ENCODE measurements around the gene JOSD2. TPM values are rescaled to one million over a fixed set of nuclear protein-coding genes. Genes with fewer than 3 reads are reported as not detected.

Gene JOSD2
- total RNA-seq, 1 experiment from 2014 or later = 5.4 TPM

GRCh38 chr19:50476907-50477238 lies 34.1 kb downstream of the JOSD2 start:
- Histone ChIP-seq H2AK5ac (ENCODE audit: insufficient read length, low read length) (no peak overlapping the region), H4K5ac (ENCODE audit: insufficient read length, low read depth, low read length) (no peak overlapping the region), H3K4me1 (ENCODE audit: insufficient read depth, low read length) (peaks cover 4% of the 10 kb centered on the region; the same call in 1 of the 2 replicates), H3K27me3 (ENCODE audit: insufficient read depth, low read length) (no peaks in the 10 kb centered on the region), H3K18ac (ENCODE audit: insufficient read length, low read depth, low read length) (no peak overlapping the region), H3K9ac (ENCODE audit: extremely low read depth, insufficient read length, low read length) (no peak overlapping the region), H2BK20ac (ENCODE audit: low read depth, low read length, poor library complexity, severe bottlenecking) (no peak overlapping the region), H2BK5ac (ENCODE audit: insufficient read length, low read length) (no peak overlapping the region), H3K23ac (ENCODE audit: insufficient read length, low read depth, low read length) (no peak overlapping the region), H3K56ac (ENCODE audit: insufficient read length, low read depth, low read length) (no peak overlapping the region), H3K27ac (ENCODE audit: insufficient read length, low read depth, low read length) (no peak overlapping the region), H3K79me2 (ENCODE audit: insufficient read depth, low read length) (peaks cover 5% of the 10 kb centered on the region; the same call in 1 of the 2 replicates), H2AFZ (ENCODE audit: low read length) (no peak overlapping the region), H3K23me2 (ENCODE audit: insufficient read length, low read depth, low read length, poor library complexity, severe bottlenecking) (no peaks in the 10 kb centered on the region), H3K4ac (ENCODE audit: low read depth, low read length) (no peak overlapping the region), H4K8ac (replicated peaks; ENCODE audit: insufficient read length, low read depth, low read length) (no peak overlapping the region), H2BK15ac (ENCODE audit: low read depth, low read length) (no peak overlapping the region), H2BK120ac (ENCODE audit: low read depth, low read length, poor library complexity, severe bottlenecking) (no peak overlapping the region), H3T11ph (ENCODE audit: low read length) (no peak overlapping the region), H3K79me1 (ENCODE audit: insufficient read depth, low read depth, low read length, poor library complexity, severe bottlenecking) (peaks cover 9% of the 10 kb centered on the region), H4K91ac (ENCODE audit: insufficient read length, low read depth, low read length) (no peak overlapping the region), H3K14ac (ENCODE audit: insufficient read depth, low read length) (no peak overlapping the region), H3K9me3 (ENCODE audit: control insufficient read depth, low read depth, low read length) (peaks cover 7% of the 10 kb centered on the region), H3K4me2 (ENCODE audit: insufficient read depth, insufficient read length, low read length) (peak overlapping the region; percentile 42), H4K20me1 (ENCODE audit: control insufficient read depth, insufficient read depth, insufficient read length) (no peaks in the 10 kb centered on the region), H2BK12ac (ENCODE audit: insufficient read length, low read depth, low read length) (no peak overlapping the region)
- Mint-ChIP-seq H3K36me3 (ENCODE audit: insufficient read depth in 1 of 3, low read depth in 3 of 3) (peaks cover 32 to 39% (median 36%) of the 10 kb centered on the region in 3 experiments), H3K4me3 (peak overlapping the region; percentile 96 to 99), H3K9me3 (peaks cover 10 to 21% of the 10 kb centered on the region in 2 experiments), H3K27ac (peak overlapping the region; percentile 98 to 99 (median 98)), H3K4me1 (peaks cover 8 to 21% of the 10 kb centered on the region in 2 experiments), H3K27me3 (ENCODE audit: low read depth) (peaks cover 2% of the 10 kb centered on the region; the same call in 1 of the 2 replicates)
- WGBS (ENCODE audit: extremely low coverage, insufficient read length, low lambda C conversion rate) = no CpG with 5 or more reads among the region's 20 CpGs
- TF ChIP-seq CTCF (conservative IDR thresholded peaks at IDR 0.05) = no peak
- no peak for DNase-seq

All from H9 (cell line).